Liver (tissue), 9 donors: Measurements from ENCODE around the gene IGSF8. TPM values are rescaled to one million over a fixed set of nuclear protein-coding genes. Genes with fewer than 3 reads are reported as not detected.

ENCODE experiments used
- DNase-seq: peaks from one replicate; pipeline ENCODE4 v3.0.0-alpha.2; 2017; ENCODE audit warnings: low spot score
- H3K27ac ChIP-seq, 2 donors: one replicate each; pipeline ENCODE4 v1.7.0; 2013; ENCODE audit warnings: inconsistent platforms in 2 of 2, low read length in 2 of 2, control low read depth in 1 of 2, low read depth in 1 of 2, mild to moderate bottlenecking in 1 of 2
- H3K27me3 ChIP-seq, 4 donors: one replicate each; pipeline versions ENCODE4 v1.6.1 to v1.7.0; 2013; ENCODE audit warnings: low read length in 3 of 4, inconsistent platforms in 1 of 4, mild to moderate bottlenecking in 1 of 4, moderate library complexity in 1 of 4; ENCODE audit not compliant: control insufficient read depth in 4 of 4, insufficient read depth in 4 of 4
- H3K36me3 ChIP-seq, 4 donors: one replicate each; pipeline versions ENCODE4 v1.6.1 to v1.7.0; 2013; ENCODE audit warnings: low read length in 3 of 4, mild to moderate bottlenecking in 3 of 4, low read depth in 1 of 4, moderate library complexity in 1 of 4; ENCODE audit not compliant: control insufficient read depth in 4 of 4, insufficient read depth in 3 of 4
- H3K4me1 ChIP-seq, 4 donors: one replicate each; pipeline versions ENCODE4 v1.6.1 to v1.7.0; 2013; ENCODE audit warnings: low read length in 3 of 4, mild to moderate bottlenecking in 3 of 4, moderate library complexity in 1 of 4; ENCODE audit not compliant: control insufficient read depth in 4 of 4, insufficient read depth in 4 of 4
- H3K4me3 ChIP-seq, 3 donors: one replicate each; pipeline versions ENCODE4 v1.6.1 to v1.7.0; 2013; ENCODE audit warnings: low read length in 3 of 3, control low read depth in 1 of 3, low read depth in 1 of 3, mild to moderate bottlenecking in 1 of 3
- H3K9ac ChIP-seq, 2 donors: one replicate each; pipeline ENCODE4 v1.7.0; 2013; ENCODE audit warnings: low read length in 2 of 2, mild to moderate bottlenecking in 2 of 2, moderate library complexity in 2 of 2, control low read depth in 1 of 2, low read depth in 1 of 2
- H3K9me3 ChIP-seq, 4 donors: one replicate each; pipeline versions ENCODE4 v1.6.1 to v1.7.0; 2013; ENCODE audit warnings: low read length in 3 of 4; ENCODE audit not compliant: control insufficient read depth in 4 of 4
- ATF3 ChIP-seq: IDR thresholded peaks from 2 replicates; pipeline ENCODE4 v1.6.1; 2016; ENCODE audit warnings: antibody characterized with exemption
- CTCF ChIP-seq: fragments of 150-350 bp; IDR thresholded peaks from 2 replicates; pipeline ENCODE4 v1.5.1; 2017; ENCODE audit warnings: improper control_type of control experiment, low read depth, low read length; ENCODE audit not compliant: missing input control
- EGR1 ChIP-seq, 2 donors: IDR thresholded peaks; 2 replicates each; pipeline ENCODE4 v1.6.1; 2016 to 2018; ENCODE audit warnings: antibody characterized with exemption in 2 of 2, low read depth in 2 of 2
- FOXA1 ChIP-seq: IDR thresholded peaks from 2 replicates; pipeline ENCODE4 v1.6.1; 2016; ENCODE audit warnings: antibody characterized with exemption
- FOXA2 ChIP-seq: IDR thresholded peaks from 2 replicates; pipeline ENCODE4 v1.6.1; 2016; ENCODE audit warnings: antibody characterized with exemption
- HNF4A ChIP-seq, 2 donors: conservative IDR thresholded peaks; 2 replicates each; pipeline ENCODE4 v1.6.1; 2016; ENCODE audit warnings: antibody characterized with exemption in 2 of 2, mild to moderate bottlenecking in 2 of 2
- MAX ChIP-seq: IDR thresholded peaks from 2 replicates; pipeline ENCODE4 v1.6.1; 2016; ENCODE audit warnings: antibody characterized with exemption
- NR2F2 ChIP-seq: IDR thresholded peaks from 2 replicates; pipeline ENCODE4 v1.6.1; 2016; ENCODE audit warnings: antibody characterized with exemption
- RAD21 ChIP-seq, 2 donors: IDR thresholded peaks; 2 replicates each; pipeline ENCODE4 v1.6.1; 2016; ENCODE audit warnings: antibody characterized with exemption in 2 of 2, mild to moderate bottlenecking in 2 of 2
- REST ChIP-seq: IDR thresholded peaks from 2 replicates; pipeline ENCODE4 v1.6.1; 2016; ENCODE audit warnings: antibody characterized with exemption, mild to moderate bottlenecking
- RXRA ChIP-seq, 2 donors: IDR thresholded peaks; 2 replicates each; pipeline ENCODE4 v1.6.1; 2017 to 2018; ENCODE audit warnings: antibody characterized with exemption in 2 of 2, mild to moderate bottlenecking in 1 of 2
- SP1 ChIP-seq: IDR thresholded peaks from 2 replicates; pipeline ENCODE4 v1.6.1; 2018; ENCODE audit warnings: antibody characterized with exemption, mild to moderate bottlenecking
- TAF1 ChIP-seq: conservative IDR thresholded peaks from 2 replicates; pipeline ENCODE4 v1.6.1; 2016; ENCODE audit warnings: antibody characterized with exemption, mild to moderate bottlenecking
- WGBS: extraction: QIAGEN DNeasy Blood & Tissue Kit; methylation state at CpG from one replicate; pipeline ENCODE4 v1.1.7; 2013; 5-methylcytosine and 5-hydroxymethylcytosine counted together
- polyA plus RNA-seq, 2 donors: library from polyadenylated mRNA; stranded (reverse) in 1 of 2; unstranded in 1 of 2; fragments of 200-250 nt in 1 of 2; fragments of >200 nt in 1 of 2; fragmentation: Nextera tagmentation in 1 of 2; extraction: Ambion mirVana in 1 of 2; gene quantifications; one replicate each; pipeline versions ENCODE4 v1.2.1 to v1.2.3, GENCODE V29; 2013 to 2015
- total RNA-seq, 2 donors: library from RNA; depleted of rRNA; stranded (reverse); fragments of >200 nt; gene quantifications; one replicate each; pipeline ENCODE4 v1.2.3, GENCODE V29; 2014
- donor health status: healthy.
- donor health status: healthy.
- donor health status: healthy.
- donor health status: healthy.
- donor health status: healthy.

The IGSF8 gene
- total and polyA plus RNA-seq, 4 donors, result 9.8 to 24.3 (median 20.3) TPM

GRCh38 chr1:160118928-160119327, 20.5 kb upstream of the IGSF8 start:
- H3K27me3 ChIP-seq, result peaks cover 0 to 2% (median 0%) of the 10 kb centered on the region in 4 donors
- DNase-seq, result no peak
- WGBS, result 89% methylated on average over 3 of the region's 3 CpGs
- H3K4me1 ChIP-seq, result no peaks in the 10 kb centered on the region
- H3K9ac ChIP-seq, result no peak overlapping the region
- H3K27ac ChIP-seq, result no peak overlapping the region
- TF ChIP-seq FOXA1 (no peak), HNF4A (conservative IDR thresholded peaks at IDR 0.05) (no peak)
- H3K4me3 ChIP-seq, result no peak overlapping the region
- H3K36me3 ChIP-seq, result no peaks in the 10 kb centered on the region
- no peaks in the 10 kb centered on the region for H3K9me3 ChIP-seq

GRCh38 chr1:160117709-160118183, 19.3 kb upstream of the IGSF8 start:
- Histone ChIP-seq H3K9me3 (no peaks in the 10 kb centered on the region), H3K4me1 (no peaks in the 10 kb centered on the region)

More at GRCh38 chr1:160117709-160118183, 19.3 kb upstream of the IGSF8 start:
- WGBS, result 49% methylated on average over 8 of the region's 8 CpGs
- TF ChIP-seq ATF3, result no peak
- no peak for TF ChIP-seq TAF1
- TF ChIP-seq HNF4A (conservative IDR thresholded peaks at IDR 0.05), result no peak
- no peak for TF ChIP-seq NR2F2
- TF ChIP-seq RAD21 (IDR thresholded peaks at IDR 0.05), result no peak
- TF ChIP-seq CTCF, result no peak
- no peak for TF ChIP-seq FOXA2
- TF ChIP-seq SP1, result no peak
- no peak for TF ChIP-seq REST
- TF ChIP-seq MAX, result no peak
- TF ChIP-seq RXRA (IDR thresholded peaks at IDR 0.05), result no peak
- no peak for TF ChIP-seq EGR1 (IDR thresholded peaks at IDR 0.05; ENCODE audit: low read depth in 2 of 2)
- peaks cover 0 to 2% (median 0%) of the 10 kb centered on the region in 4 donors for H3K27me3 ChIP-seq
- no peaks in the 10 kb centered on the region for H3K36me3 ChIP-seq
- no peak overlapping the region for H3K9ac ChIP-seq
- DNase-seq, result no peak
- H3K27ac ChIP-seq, result no peak overlapping the region
- H3K4me3 ChIP-seq, result no peak overlapping the region
